GM12801 (cell line): ENCODE measurements around the gene SNRNP35.

Experiments used
- TF ChIP-seq, protein P1 (sequence below): IDR thresholded peaks from one replicate; pipeline ENCODE4 v1.5.1; 2011; ENCODE audit warnings: control low read depth; ENCODE audit not compliant: insufficient read length; ENCODE audit errors: extremely low read depth

The SNRNP35 gene

DNA sequence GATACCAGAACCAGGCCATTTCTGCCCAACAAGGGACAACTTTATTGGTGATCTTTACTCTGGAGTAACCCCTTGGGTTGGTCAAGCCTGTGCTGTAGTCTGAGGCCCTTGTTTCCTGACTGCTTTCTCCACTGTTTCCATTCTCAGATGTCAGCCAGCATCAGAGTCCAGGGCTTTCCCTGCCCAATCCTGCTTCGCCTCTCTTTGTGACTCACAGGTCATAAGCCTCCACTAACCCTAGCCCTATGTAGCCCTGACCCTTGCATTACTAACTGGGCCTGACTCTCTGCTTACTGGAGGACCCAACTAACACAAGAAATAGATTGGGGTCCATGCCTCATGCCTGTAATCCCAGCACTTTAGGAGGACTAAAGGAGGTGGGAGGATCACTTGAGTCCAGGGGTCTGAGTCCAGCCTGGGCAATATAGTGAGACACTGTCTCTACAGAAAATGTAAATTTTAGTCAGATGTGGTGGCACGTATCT, 8.6 kb upstream of the SNRNP35 start:
- TF ChIP-seq, protein P1, sequence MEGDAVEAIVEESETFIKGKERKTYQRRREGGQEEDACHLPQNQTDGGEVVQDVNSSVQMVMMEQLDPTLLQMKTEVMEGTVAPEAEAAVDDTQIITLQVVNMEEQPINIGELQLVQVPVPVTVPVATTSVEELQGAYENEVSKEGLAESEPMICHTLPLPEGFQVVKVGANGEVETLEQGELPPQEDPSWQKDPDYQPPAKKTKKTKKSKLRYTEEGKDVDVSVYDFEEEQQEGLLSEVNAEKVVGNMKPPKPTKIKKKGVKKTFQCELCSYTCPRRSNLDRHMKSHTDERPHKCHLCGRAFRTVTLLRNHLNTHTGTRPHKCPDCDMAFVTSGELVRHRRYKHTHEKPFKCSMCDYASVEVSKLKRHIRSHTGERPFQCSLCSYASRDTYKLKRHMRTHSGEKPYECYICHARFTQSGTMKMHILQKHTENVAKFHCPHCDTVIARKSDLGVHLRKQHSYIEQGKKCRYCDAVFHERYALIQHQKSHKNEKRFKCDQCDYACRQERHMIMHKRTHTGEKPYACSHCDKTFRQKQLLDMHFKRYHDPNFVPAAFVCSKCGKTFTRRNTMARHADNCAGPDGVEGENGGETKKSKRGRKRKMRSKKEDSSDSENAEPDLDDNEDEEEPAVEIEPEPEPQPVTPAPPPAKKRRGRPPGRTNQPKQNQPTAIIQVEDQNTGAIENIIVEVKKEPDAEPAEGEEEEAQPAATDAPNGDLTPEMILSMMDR = no peak

DNA sequence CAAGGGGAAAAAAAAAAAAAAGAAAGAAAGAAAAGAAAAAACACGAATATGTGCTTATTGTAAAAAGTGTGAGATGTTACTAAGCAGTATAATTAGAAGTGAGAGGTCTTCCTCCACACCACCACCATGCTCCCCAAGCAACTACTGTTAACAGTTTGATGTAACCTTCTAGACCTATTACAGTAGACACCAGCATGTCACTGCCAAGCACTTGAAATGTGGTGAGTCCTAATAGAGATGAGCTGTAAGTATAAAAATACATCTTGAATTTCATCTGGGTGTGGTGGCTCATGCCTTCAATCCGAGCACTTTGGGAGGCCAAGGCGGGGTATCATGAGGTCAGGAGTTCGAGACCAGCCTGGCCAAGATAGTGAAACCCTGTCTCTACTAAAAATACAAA, 8.1 kb upstream of the SNRNP35 start:
- TF ChIP-seq, protein P1 = no peak

DNA sequence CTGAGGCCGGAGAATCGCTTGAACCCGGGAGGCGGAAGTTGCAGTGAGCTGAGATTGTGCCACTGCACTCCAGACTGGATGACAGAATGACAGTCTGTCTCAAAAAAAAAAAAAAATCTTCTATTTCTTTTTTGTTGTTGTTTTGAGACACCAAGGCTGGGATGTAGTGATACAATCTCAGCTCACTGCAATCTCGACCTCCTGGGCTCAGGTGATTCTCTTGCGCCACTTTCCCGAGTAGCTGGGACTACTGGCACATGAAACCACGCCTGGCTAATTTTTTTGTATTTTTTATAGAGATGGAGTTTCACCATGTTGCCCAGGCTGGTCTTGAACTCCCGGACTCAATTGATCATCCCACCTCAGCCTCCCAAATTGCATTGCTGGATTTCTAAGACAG, 7.3 kb upstream of the SNRNP35 start:
- TF ChIP-seq, protein P1 = no peak

DNA sequence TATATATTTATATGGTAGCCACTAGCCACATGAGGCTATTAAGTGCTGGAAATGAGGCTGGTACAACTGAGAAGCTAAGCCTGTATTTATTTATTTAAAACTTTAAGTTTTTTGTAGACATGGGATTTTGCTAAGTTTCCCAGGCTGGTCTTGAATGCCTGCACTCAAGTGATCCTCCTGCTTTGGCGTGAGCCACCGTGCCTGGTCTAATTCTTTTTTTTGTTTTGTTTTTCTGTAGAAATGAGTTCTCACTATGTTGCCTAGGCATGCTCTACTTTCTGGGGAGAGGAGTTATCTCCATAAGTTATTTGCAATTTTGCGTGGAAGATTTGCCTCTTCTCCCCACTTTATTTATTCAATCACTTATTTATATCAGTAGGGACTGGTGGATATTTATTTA, 4.8 kb upstream of the SNRNP35 start:
- TF ChIP-seq, protein P1 = no peak

DNA sequence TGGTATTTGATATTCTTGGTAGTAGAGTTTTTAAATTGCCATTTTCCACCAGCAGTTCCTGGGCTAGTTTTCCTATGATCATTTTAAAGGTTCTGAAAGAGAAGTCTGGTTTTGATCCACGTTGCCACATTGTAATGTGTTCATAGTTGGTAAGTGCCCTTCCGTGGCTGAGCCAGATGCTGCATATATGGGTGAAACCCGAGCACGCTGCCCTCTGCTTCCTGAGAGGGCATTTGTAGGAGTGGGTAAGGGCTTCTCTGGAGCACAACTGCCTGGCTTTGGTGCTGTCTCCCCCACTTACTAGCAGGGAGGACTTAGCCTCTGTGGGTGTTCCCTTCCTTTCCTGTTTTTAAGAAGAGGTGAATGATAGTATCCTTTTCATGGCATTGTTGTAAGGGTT, 7.1 kb downstream of the SNRNP35 start:
- TF ChIP-seq, protein P1 = no peak

DNA sequence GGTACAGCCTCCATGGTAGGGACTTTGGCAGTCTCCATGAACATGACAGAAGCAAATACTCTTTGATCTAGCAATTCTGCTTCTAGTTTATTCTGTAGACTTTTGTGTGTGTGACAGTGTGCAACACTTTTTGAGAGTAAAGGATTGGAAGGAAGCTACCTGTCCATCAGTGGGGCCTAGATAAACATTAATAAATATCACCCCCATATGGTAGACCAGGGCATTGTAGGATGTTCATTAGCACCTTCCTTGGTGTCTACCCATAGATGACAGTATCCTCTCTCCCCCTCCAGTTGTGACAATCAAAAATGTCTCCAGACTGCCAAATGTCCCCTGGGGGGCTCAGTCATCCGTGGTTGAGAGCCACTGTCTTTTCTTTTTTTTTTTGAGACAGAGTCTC, 10.8 kb downstream of the SNRNP35 start:
- TF ChIP-seq, protein P1 = no peak

DNA sequence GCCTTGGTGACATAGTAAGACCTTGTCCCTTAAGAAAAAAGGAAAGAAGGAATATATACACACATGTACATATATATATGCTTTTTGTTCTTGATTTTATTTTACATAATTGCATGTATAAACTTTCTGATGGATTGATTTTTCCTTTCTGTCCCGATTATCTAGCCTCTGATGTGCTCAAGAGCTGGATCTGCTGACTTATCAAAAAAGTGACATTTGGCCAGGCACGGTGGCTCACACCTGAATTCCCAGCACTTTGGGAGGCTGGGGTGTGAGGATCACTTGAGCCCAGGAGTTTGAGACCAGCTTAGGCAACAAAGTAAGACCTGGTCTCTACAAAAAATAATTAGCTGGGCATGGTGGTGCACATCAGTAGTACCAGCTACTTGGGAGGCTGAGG, 12.0 kb downstream of the SNRNP35 start:
- TF ChIP-seq, protein P1 = no peak

DNA sequence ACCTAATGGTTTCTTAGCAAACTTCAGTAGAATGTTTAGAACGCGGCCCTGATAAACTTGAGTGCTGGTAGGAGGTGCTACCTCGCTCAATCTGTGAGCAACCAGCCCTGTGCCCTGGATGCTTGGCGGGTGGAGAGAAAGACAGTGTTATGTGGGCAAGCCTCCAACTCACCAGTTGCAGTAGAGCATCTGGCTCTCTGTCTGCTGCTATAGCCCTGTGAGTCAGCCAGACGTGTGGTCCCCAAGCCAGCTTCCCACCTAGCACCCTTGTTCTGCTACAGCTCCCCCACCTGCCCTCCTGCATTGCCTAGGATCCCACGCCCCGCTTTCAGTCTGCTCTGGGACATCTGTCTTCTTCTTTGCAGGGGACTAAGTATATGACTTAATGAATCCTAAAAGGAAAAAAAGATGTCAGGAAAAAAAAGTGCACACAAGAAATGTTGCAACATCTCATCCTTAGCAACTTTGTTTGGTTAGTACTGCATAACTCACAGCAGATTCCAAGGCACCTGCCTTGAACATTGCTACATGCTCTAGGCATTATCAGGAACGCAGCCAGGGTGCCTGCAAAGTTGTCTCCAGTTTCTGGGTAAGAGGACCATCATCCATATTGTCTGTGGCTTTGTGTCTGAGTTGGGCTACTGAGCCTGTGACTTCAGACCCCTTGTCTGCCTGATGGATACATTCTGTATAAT, 13.6 kb downstream of the SNRNP35 start:
- TF ChIP-seq, protein P1 = no peak
